HG03139 (cell line): ENCODE results near the gene BBS9.
"Not testable (repeated sequence)": the region's sequence is repeated elsewhere in the genome, so short reads cannot be mapped to it uniquely, and the experiment has no call there.

ENCODE experiments used
- ATAC-seq: cut with Tn5 transposase; IDR thresholded peaks from one replicate; pipeline ENCODE4 v1.9.1; 2021; ENCODE audit not compliant: unreplicated experiment

BBS9 gene

DNA sequence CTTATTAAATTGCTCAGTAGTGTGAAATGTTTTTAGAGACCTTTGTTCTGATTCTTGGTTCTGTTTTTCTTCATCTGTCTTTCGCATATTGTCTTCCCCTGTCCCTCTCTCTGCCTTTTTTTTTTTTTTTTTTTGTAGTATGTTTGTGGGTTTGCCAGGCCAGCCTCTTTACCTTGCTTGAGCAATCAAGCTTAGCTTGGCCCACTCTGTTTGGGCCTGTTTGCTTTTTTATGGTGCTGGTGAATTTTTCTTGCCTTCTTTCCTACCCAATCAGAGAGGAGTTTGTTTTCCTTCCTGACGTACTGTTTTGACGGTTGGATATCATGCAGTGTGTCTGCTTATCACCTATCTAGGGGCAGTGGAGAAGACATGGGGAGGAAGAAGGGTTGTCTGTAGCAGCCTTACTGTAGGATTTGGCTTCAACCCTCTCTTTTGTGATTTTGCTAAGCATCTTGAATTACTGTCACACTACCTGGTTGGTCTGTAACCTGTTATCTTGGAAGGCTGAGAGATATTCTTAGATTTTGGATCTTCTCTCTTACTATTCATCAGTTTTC lies 64.0 kb downstream of the BBS9 start:
- ATAC-seq, result peak; percentile 39

DNA sequence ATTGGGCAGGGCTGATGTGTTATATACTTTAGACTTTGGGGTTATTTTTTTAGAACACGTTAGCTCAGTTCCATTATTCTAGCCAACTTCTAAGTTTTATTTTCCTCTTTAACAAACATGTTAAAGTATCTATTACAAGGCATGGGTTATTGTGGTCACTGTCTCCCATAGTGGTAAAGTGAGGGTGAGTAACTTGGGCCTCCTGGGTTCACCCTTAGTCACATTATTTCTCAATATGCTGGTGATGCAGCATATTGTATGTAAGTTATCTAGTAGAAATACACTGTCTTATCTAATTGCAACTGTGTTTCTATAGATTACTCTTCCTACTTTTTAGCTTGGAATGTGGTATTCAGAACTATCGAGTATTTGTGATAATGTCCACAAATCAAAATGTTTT lies 65.9 kb downstream of the BBS9 start:
- no peak for ATAC-seq

DNA sequence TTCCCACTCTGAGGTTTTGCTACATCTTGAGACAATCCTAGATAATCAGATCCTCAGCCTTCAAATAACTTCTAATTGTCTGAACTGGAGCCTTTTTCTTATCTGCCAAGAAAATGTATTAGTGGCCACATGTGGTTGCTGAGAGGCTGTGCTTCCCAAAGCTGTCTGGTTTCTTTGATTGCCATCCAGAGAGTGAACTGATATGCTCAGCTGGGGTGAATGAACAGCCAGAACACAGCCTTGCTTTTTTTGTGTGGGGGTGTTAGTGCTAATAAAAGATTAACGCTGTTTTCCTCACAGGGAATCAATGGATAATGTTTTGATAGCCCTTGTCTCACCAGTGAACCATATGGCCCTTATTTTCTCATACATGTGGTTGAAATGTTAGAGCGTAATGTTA lies 66.9 kb downstream of the BBS9 start:
- no peak for ATAC-seq

DNA sequence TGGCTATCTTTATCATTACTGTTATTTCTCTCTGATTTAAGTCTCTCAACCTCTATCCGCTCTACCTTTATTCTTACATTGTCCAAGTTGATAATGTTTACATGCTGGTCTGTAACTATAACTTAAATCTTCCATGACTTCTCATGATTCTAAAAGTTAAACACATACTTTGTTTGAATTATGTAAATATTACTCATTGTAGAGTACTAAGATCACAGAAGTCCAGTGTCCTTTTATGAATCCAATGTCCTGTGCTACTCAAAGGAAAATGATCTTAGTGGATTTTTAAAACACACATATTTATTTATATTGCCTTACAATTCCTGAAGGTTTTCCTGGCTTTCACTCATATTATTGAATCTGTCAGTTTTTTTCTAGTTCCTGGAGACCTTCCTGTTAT lies 70.9 kb downstream of the BBS9 start:
- ATAC-seq, result no peak

DNA sequence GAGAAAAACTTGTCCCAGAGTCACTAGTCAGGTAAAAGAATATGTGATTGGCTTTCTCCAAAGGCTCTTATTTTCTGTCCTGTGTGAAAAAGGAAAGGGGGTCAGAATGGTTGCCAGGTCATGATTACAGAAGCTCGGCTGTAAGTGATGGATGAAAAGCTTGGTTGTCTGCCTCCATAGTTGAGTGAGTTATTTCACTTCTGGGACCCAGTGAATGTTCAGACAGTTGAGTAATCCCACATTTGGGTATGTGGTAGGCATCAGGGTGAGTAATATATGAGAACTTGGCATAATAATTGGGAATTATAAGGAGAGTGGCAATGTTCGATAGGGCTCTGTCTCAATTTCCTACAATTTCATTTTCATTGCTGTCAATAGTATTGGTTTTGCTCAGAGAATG lies 72.5 kb downstream of the BBS9 start:
- ATAC-seq, result no peak

DNA sequence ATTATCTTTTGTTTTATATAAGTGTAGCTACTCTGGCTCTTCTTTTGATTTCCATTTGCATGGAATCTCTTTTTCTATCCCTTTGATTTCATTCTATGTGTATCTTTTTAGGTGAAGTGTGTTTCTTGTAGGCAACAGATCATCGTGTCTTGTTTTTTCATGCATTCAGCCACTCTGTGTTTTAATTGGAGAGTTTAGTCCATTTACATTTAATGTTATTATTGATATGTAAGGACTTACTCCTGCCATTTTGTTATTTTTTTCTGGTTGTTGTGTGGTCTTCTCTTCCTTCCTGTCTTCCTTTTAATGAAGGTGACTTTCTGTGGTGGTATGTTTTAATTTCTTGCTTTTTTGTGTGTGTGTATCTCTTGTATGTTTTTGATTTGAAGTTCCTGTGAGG lies 81.6 kb downstream of the BBS9 start:
- no peak for ATAC-seq

DNA sequence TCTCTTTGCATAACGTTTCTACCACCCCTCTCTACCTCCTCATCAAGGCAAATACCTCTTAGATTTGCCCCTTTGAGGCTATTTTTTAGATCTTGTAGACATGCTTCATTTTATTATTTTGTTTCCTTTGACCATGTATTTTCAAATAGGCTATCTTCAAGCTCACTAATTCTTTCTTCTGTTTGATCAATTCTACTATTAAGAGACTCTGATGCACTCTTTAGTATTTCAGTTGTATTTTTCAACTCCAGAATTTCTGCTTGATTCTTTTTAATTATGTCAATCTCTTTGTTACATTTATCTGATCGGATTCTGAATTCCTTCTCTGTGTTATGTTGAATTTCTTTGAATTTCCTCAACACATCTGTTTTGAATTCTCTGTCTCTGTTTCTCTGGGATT lies 82.8 kb downstream of the BBS9 start:
- ATAC-seq, result no peak

DNA sequence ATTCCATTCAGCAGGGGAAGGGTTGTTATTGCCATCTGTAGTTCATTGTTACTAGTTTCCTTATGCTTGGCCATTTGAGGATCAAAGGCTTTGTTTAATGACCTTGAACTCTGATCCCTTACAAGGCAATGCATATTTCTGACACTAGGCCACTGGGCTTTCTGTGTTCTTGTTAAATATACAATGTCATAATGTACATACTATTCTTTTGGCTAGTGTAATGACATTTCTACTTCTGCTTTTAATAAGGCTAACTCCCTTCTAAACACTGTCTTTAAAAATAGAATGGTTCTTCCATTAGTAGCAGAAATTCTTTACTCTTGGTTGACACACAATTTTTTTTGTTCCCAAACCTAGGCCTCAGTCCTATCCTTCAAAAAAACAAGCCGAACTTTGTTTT lies 86.6 kb downstream of the BBS9 start:
- ATAC-seq, result no peak

DNA sequence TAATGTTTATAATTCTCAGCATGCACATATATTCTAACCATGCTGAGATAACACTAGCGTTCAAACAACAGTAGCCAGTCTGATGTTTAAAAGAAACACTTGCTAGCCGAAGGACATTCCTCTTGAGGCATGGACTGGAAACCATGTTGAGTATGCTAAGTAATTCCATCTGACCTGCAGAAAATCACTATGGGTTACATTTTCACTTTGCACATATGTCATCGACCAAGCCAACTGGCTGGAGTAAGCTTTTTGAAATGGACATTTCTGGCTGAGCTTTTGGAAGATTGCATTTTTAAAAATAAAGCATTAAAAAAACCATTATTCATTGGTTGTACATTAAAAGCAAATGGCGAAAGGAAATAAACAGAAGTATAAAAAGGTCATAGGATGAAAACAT lies 88.2 kb downstream of the BBS9 start:
- no peak for ATAC-seq

DNA sequence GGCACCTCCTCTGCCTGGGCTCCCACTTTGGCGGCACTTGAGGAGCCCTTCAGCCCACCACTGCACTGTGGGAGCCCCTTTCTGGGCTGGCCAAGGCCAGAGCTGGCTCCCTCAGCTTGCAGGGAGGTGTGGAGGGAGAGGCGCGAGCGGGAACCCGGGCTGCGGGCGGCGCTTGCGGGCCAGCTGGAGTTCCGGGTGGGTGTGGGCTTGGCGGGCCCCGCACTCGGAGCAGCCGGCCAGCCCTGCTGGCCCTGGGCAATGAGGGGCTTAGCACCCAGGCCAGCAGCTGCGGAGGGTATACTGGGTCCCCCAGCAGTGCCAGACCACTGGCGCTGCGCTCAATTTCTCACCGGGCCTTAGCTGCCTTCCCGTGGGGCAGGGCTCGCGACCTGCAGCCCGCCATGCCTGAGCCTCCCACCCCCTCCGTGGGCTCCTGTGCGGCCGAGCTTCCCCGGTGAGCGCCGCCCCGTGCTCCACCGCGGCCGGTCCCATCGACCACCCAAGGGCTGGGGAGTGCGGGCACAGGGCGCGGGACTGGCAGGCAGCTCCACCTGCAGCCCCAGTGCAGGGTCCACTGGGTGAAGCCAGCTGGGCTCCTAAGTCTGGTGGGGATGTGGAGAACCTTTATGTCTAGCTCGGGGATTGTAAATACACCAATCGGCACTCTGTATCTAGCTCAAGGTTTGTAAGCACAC lies 89.6 kb downstream of the BBS9 start:
- not testable (repeated sequence) for ATAC-seq

DNA sequence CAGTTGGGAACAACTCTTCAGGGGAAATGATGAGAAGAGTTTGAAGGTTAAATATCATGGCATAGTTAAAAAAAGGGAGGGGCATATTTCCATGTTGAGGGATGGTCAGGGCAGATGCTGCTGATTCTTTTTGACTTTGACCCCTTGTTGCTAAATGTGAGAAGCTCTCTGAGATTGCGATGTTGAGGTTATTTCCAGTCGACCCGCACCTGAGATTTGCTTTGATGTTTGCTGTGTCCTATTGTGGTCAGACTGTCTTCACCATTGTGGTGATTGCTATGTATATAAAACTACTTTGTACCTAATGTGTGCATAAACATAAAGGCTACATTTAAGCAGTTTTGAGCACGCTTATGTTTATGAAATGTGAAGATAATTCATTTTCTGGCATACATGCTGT lies 90.9 kb downstream of the BBS9 start:
- ATAC-seq, result no peak

DNA sequence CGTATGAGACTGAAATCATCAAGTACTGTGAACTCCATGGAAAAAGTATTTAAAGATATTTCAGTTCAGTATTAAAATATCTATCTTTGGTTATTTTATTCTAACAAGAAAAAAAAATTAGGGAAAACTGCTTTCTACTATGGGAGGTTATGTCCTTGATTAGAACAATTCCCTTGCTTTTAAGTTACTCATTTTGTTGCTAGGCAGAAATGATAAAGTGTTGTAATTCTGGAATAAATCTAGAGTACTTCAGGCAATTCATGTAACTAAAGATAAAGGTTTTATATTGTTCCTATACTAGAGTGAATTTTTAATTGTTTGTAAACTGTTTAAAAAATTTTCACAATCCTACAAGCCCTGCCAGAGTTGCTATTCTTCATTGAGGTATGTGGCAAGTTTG lies 92.0 kb downstream of the BBS9 start:
- no peak for ATAC-seq

DNA sequence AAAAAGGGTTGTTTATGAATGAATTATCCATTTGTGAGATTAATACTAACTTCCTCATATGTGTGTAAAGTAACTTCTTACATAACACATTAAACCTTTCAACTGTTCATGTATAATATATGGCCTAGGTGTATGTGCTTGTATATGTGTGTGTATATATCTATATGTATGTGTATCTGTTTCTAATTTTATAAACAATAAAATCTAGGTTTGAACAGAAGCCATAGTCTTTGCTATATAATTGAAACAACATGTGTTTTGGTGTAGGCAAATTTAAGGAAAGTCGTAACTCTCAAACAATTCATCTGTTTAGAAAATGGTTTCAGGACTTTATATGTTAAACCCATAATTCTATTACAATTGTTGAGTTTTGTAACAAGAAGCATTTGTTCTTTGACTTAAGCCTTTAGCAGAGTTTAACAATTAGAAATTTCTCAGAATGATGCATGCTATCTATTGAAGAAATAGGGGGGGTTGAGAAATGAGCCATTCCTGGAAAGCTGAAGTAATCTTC lies 103.3 kb downstream of the BBS9 start:
- no peak for ATAC-seq

DNA sequence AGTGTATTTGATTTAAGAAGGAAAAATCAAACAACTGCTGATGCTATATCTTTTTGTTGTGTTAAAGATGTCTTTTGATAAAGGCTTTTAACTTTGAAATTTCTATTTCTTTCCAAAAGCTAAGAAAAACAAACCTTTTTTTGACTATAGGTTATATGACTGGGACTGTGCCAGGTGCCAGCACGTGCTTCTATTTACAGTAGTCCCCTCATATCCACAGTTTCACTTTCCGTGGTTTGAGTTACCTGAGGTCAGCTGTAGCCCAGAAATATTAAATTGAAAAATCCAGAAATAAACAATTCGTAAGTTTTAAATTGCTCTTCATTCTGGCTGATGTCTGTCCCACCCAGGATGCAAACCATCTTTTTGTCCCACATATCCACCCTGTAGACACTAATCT lies 104.3 kb downstream of the BBS9 start:
- no peak for ATAC-seq

DNA sequence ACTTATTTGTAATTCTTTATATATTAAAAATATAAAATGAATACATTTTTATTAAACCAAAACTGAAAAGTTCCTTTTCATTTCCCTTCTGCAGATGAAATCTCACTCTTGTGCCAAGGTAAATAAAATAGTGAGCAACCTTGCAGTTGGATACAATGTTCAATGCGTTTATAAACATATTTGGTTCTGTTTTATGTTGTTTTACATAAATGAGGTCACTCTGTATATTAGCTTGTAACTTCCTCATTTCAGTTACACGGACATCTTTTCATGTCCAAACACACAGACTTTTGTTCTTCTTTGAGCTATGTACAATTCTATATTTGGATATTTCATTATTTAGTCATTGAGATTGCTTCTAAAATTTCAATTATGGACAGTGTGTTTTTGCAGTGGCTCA lies 107.7 kb downstream of the BBS9 start:
- ATAC-seq, result no peak

DNA sequence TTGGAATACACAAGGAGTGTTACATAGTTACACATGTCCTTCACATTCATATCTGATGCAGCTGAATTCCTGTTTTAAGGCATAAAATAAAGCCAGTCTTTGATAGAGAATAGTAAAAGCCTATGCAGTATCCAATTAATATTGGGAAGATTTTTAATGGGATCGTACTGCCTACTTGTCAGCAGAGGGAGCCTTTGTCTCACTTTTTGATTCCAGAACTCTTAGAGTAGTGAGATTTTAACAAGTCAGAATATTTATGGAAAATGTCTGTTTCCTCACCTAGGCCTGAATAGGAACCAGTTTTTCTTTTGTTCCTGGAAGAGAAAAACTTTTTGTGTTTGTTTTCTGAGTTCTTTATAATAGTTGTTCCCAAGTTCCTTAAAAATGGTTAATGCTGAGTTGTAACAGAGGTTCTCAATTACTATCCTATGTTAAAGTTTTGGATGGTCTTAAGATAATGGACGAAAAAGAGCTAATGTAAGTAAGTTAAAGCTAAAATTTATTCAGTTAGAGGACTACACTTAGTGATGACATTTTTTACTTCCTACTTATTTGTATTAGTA lies 114.0 kb downstream of the BBS9 start:
- no peak for ATAC-seq

DNA sequence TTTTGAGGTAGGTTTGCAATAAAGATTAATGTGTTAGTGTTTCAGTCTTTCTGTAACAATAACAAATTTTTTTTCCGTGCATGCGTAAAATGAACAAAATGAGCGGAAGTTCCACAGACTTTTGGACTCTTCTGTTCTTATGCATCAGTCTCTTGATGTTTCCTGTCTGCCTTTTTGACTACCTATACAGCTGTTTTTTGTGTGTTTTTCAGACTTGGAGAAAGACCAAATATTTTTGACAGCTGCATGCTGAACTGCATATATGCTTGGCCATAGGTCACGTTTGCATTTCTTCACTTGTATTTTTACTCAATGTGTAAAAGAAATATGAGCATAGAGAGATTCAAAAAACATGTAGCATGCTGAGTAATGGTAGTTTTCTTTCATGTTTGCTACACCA lies 119.3 kb downstream of the BBS9 start:
- no peak for ATAC-seq

DNA sequence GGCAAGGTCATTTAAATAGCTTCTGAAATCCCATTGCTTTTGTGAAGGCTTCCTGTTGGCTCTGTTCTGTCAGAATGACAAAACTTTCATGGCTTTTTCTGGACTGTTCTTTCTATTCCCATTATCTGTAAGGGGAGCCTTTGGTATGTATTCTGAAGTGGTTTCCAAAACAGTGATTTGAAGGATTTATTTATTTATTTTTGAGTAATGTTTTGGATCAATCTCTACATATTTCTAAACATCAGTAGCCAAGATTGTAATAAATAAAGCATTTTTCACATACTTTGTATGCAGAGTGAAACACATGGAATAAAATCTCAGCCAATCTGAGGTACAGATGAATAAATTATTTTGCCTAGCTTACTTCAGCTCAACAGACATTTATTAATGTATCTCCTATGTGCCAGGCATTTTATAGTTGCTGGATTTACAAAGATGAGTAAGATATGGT lies 121.1 kb downstream of the BBS9 start:
- ATAC-seq, result no peak

DNA sequence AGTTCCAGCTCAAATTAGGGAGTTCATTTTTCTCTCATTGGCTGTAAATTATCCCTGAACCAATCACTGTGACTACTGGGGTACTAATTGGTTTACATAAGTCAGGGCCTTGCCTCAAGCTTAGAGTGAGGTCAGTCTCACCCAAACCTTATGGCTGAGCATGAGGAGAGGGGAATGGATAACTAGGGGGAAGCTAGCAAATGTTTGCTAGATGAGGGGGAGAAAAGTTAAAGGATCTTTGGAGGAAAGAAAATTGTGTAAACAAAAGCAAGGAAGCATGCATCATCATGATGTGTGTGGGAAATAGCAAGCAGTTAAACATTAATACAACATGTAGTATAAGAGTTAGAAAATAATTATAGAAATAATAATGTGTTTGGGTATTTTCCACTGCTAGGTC lies 121.9 kb downstream of the BBS9 start:
- ATAC-seq, result no peak

DNA sequence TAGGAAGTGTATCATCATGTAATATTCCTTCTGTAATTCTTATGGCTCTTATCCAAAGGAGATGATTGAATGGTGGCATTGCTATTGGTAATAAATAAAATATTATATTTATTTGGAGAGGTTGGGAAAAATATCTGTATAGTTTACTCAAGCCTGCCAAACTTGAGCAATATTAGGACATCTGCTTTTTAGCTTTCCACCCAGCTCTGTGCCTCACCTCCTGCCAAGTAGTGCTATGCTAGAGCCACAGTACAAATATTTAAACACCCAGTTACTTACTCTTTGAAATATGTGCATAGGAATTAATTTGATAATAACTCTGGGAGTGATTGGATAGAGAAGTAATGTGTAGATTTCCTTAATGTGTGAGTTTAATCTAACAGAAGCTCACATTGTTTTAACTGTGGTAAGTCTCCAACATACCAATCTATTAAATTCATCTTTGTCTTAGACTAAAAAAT lies 129.2 kb downstream of the BBS9 start:
- ATAC-seq, result no peak

DNA sequence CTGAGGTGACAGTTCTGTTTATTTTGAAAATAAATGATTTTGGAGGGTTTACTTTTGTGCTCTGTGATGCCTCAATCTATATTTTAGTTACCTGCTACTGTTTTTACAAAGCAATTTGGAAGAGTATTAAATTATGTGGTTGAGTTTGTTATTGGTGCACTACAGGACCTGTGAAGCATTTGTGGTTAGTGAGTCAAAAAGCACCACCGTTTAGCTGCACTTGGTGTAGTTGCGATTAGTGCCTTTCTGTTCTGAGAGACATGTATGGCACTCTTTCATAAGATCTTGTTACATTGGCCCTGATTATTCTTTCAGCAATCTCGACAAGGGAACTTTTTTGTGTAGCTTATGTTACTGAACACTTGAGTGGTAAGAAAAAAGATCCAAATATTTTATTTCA lies 132.2 kb downstream of the BBS9 start:
- ATAC-seq, result no peak

DNA sequence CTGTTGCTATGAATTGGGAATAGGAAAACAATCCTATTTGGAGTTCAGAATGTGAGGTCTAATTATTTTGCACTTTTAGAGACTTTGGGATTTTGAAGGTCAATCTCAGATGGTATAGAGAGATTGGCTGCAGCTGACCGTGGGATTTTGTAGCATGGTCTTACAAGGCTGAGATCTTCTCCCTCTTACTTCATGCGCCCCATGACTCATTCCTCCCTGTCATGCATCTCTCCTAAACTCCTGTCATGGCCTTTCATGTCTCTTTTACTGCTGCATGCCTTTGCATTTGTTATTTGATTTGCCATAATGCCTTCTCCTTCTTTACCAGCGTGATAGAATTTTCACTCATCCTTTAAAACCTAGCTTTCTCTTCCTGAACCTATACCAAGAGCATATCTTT lies 133.1 kb downstream of the BBS9 start:
- no peak for ATAC-seq
